Uterus (tissue), 4 donors: ENCODE measurements around the gene IL18RAP. TPM values are rescaled to one million over a fixed set of nuclear protein-coding genes. Genes with fewer than 3 reads are reported as not detected.

Experiments used
- DNase-seq, 2 donors: peaks; one replicate each; pipeline ENCODE4 v3.0.0-alpha.2; 2019 to 2020
- H3K27ac ChIP-seq, 2 donors: fragments of 200-600 bp; sonication (generic); 1 replicate in 1 of 2; 2 replicates in 1 of 2; pipeline ENCODE4 v1.5.1; 2016 to 2018
- H3K27me3 ChIP-seq, 2 donors: fragments of 200-600 bp; sonication (generic); one replicate each; pipeline ENCODE4 v1.5.1; 2018 to 2019; ENCODE audit warnings: control low read depth in 1 of 2
- H3K36me3 ChIP-seq, 2 donors: fragments of 200-600 bp; sonication (generic); one replicate each; pipeline ENCODE4 v1.5.1; 2019; ENCODE audit warnings: control low read depth in 1 of 2
- H3K4me1 ChIP-seq, 2 donors: fragments of 200-600 bp; sonication (generic); one replicate each; pipeline ENCODE4 v1.5.1; 2018 to 2019; ENCODE audit warnings: control low read depth in 1 of 2
- H3K4me3 ChIP-seq, 2 donors: fragments of 200-600 bp; sonication (generic); 1 replicate in 1 of 2; 2 replicates in 1 of 2; pipeline ENCODE4 v1.5.1; 2018 to 2019; ENCODE audit warnings: mild to moderate bottlenecking in 1 of 2
- H3K9me3 ChIP-seq, 2 donors: fragments of 200-600 bp; sonication (generic); one replicate each; pipeline ENCODE4 v1.5.1; 2019; ENCODE audit warnings: control low read depth in 1 of 2
- POLR2A ChIP-seq, 2 donors: fragments of 450-650 bp; IDR thresholded peaks; one replicate each; pipeline ENCODE4 v1.6.1; 2016; ENCODE audit warnings: antibody characterized with exemption in 2 of 2, mild to moderate bottlenecking in 1 of 2, moderate library complexity in 1 of 2
- intact Hi-C: fragments of 100-400 bp; cut with DNase I; formaldehyde crosslinking; loops from one replicate; pipeline ENCODE4 v1.15.1; 2023; ENCODE audit warnings: low total_unique reads
- total RNA-seq, 4 donors: library from RNA; depleted of rRNA in 3 of 4; stranded (reverse); fragments of >200 nt in 3 of 4; gene quantifications; one replicate each; pipeline versions ENCODE4 v1.1.0 to v1.2.4, GENCODE V29; 2014 to 2023
- TF ChIP-seq, protein P1 (sequence below), 4 experiments: fragments of 200-600 bp in 2 of 4; fragments of 450-650 bp in 2 of 4; sonication (generic) in 2 of 4; IDR thresholded peaks; one replicate each; pipeline ENCODE4 v1.5.1; 2016 to 2019; ENCODE audit warnings: antibody characterized with exemption in 4 of 4, mild to moderate bottlenecking in 2 of 4, moderate library complexity in 1 of 4
- donor health status: DM: yes; HTN: yes; CAD: no.

Gene IL18RAP
- total RNA-seq, 4 donors from 2014 or later, result 0.29 to 1.9 (median 0.76) TPM

DNA sequence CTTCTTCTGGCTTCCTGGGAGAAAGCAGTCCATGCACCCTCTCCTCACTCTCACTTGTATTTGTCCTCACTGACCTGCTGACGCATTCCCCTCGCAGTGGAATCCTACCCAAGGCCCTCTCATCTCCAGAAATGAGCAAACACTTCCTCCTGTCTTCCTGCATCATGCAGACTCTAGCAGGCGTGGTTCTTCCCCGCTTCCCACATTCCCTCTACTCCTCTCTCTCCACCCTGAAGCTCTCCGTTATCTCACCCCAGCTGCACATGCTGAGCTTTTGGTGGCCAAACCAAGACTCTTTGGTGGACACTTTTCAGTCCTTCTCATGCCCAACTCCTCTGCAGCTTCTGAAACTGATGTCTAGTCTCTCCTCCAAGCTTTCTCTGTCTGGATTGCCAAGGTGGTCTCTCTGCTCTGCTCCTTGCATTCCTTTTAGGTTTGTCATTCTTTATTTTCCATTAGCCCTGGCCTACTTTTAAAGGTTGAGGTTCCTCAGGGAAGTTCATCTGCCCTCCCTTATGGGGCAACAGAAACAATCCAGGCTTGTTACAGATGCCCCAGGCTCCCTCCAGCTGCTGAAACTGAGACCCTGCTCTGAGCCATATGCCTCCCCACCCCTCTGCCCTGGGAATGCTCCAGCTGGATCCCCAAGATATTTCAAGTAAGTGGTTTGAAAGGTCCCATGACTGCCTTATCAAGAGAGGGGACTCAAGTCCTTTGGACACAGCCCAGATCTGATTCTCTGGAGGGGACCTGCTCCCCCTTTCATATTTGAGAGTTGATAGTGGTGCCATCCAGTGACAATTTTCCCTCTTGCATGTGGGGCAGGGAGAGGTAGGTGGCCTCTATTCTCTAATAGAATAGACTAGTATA lies 835 bp upstream of the IL18RAP start:
- no peak for TF ChIP-seq POLR2A (IDR thresholded peaks at IDR 0.05)
- TF ChIP-seq, protein P1, sequence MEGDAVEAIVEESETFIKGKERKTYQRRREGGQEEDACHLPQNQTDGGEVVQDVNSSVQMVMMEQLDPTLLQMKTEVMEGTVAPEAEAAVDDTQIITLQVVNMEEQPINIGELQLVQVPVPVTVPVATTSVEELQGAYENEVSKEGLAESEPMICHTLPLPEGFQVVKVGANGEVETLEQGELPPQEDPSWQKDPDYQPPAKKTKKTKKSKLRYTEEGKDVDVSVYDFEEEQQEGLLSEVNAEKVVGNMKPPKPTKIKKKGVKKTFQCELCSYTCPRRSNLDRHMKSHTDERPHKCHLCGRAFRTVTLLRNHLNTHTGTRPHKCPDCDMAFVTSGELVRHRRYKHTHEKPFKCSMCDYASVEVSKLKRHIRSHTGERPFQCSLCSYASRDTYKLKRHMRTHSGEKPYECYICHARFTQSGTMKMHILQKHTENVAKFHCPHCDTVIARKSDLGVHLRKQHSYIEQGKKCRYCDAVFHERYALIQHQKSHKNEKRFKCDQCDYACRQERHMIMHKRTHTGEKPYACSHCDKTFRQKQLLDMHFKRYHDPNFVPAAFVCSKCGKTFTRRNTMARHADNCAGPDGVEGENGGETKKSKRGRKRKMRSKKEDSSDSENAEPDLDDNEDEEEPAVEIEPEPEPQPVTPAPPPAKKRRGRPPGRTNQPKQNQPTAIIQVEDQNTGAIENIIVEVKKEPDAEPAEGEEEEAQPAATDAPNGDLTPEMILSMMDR (IDR thresholded peaks at IDR 0.05), result no peak
- no peak for DNase-seq
- Histone ChIP-seq H3K9me3 (no peaks in the 10 kb centered on the region), H3K4me1 (no peaks in the 10 kb centered on the region), H3K36me3 (no peaks in the 10 kb centered on the region), H3K27me3 (no peaks in the 10 kb centered on the region), H3K4me3 (no peak overlapping the region), H3K27ac (no peak overlapping the region)
- intact Hi-C loops, result no loop called here

DNA sequence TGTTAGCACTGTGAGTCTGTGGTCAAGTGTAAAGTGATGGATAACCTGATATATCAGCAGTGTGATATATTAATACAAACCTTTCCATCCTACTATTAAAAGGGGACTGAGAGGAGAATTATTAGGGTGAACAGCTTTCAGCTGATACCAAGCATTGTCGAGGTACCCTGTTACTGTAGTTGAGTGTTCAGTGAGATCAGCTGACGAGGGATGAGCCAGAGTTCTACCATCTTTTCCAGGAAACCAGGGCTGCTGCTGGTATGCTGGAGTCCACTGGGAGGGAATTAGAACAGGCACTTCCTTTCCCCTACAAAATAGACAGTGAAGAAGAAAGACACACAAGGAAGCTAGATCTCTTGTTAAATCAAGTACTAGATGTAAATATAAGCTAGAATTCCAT lies 408 bp downstream of the IL18RAP start:
- Histone ChIP-seq H3K4me3 (no peak overlapping the region), H3K36me3 (no peaks in the 10 kb centered on the region), H3K9me3 (no peaks in the 10 kb centered on the region), H3K27ac (no peak overlapping the region), H3K27me3 (no peaks in the 10 kb centered on the region), H3K4me1 (no peaks in the 10 kb centered on the region)
- TF ChIP-seq POLR2A (IDR thresholded peaks at IDR 0.05), result no peak
- TF ChIP-seq, protein P1 (IDR thresholded peaks at IDR 0.05), result no peak
- DNase-seq, result no peak
- intact Hi-C loops, result no loop called here

DNA sequence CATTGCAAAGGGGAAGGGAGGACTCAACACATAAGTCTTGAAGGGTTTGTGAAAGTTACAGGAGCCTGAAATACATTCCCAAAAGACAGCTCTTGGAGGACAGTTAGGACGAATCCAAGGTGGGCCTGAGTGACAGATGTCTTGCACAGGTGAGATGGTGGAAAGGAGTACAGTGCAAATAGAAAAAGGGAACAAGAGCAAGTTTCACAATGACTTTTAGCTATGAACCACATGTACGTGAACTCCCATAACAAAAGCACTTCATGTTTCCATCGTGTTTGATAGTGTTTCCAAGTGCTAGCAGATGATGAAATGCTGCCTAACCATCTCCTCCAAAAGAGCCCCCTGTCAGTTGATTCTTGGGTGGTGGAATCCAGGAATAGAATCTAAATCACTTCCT lies 1.8 kb downstream of the IL18RAP start:
- no peak overlapping the region for H3K27ac ChIP-seq
- TF ChIP-seq POLR2A (IDR thresholded peaks at IDR 0.05), result no peak
- TF ChIP-seq, protein P1 (IDR thresholded peaks at IDR 0.05), result no peak
- no peak overlapping the region for H3K4me3 ChIP-seq
- no peaks in the 10 kb centered on the region for H3K9me3 ChIP-seq
- no peaks in the 10 kb centered on the region for H3K27me3 ChIP-seq
- DNase-seq, result no peak
- H3K36me3 ChIP-seq, result no peaks in the 10 kb centered on the region
- intact Hi-C loops, result no loop called here
- H3K4me1 ChIP-seq, result no peaks in the 10 kb centered on the region

DNA sequence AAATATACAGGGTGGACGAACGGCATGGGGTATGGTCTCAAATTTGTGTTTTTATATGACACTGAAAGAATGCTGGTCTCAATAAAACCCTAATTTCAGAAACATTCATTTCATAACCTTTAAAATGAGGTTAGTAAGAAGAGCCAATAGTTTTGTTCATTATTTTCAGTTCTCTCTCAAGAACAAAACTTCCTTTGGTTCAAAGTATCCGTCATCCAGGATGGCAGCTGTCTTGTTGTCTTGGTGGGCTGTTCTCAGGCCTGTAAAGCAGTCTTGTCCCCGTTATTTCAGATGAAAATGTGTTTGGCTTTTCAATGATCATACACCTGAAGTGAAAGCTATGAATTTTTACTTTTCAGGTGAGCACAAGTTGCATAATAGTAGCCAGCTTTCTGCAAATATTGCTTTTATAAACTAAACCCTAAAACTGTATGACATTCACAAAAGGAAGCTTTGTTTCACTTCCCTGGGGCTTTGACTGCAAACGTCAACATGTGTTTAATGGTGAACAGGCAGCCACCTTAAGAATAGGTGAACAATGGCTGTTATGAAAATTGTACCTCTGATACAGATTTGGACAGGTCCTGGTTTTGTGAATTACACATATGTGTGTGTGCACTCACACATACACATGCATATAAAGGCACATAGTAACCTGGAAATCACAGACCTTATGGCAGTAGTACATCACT lies 2.6 kb downstream of the IL18RAP start:
- no peaks in the 10 kb centered on the region for H3K36me3 ChIP-seq
- no peak for TF ChIP-seq POLR2A (IDR thresholded peaks at IDR 0.05)
- TF ChIP-seq, protein P1 (IDR thresholded peaks at IDR 0.05), result no peak
- no peaks in the 10 kb centered on the region for H3K4me1 ChIP-seq
- H3K27ac ChIP-seq, result no peak overlapping the region
- H3K4me3 ChIP-seq, result no peak overlapping the region
- no peak for DNase-seq
- H3K9me3 ChIP-seq, result no peaks in the 10 kb centered on the region
- intact Hi-C loops, result no loop called here
- H3K27me3 ChIP-seq, result no peaks in the 10 kb centered on the region

DNA sequence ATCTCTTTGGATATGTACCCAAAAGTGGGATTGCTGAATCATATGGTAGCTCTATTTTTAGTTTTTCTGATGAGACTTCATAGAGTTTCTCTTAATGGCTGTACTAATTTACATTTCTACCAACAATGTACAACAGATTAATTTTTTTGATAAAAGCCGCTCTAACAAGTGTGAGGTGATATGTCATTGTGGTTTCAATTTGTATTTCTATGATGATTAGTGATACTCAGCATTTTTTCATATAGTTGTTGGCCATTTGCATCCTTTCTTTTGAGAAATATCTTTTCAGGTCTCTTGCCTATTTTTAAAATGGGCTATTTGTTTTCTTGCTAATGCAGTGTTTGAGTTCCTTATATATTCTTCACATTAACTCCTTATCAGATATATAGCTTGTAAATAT lies 4.3 kb downstream of the IL18RAP start:
- H3K36me3 ChIP-seq, result no peaks in the 10 kb centered on the region
- H3K27ac ChIP-seq, result no peak overlapping the region
- no peak overlapping the region for H3K4me3 ChIP-seq
- DNase-seq, result no peak
- intact Hi-C loops, result no loop called here
- TF ChIP-seq, protein P1 (IDR thresholded peaks at IDR 0.05), result no peak
- no peak for TF ChIP-seq POLR2A (IDR thresholded peaks at IDR 0.05)
- no peaks in the 10 kb centered on the region for H3K4me1 ChIP-seq
- no peaks in the 10 kb centered on the region for H3K9me3 ChIP-seq
- no peaks in the 10 kb centered on the region for H3K27me3 ChIP-seq
